GM23248 (cell line): ENCODE data around the gene ABHD12. TPM values are rescaled to one million over a fixed set of nuclear protein-coding genes. Genes with fewer than 3 reads are reported as not detected.

Experiments
- DNase-seq: peaks from one replicate; pipeline ENCODE4 v3.0.0-alpha.2; 2015
- H2AFZ ChIP-seq: fragments of 200-600 bp; sonication (generic); 2 replicates; pipeline ENCODE4 v1.6.1; 2016; ENCODE audit warnings: antibody characterized with exemption
- H3F3A ChIP-seq: fragments of 200-600 bp; sonication (generic); 2 replicates; pipeline ENCODE4 v1.6.1; 2016; ENCODE audit warnings: mild to moderate bottlenecking, antibody characterized with exemption, mixed run types; ENCODE audit not compliant: insufficient read depth
- H3K27ac ChIP-seq: fragments of 200-600 bp; sonication (generic); 2 replicates; pipeline ENCODE4 v1.5.1; 2016; ENCODE audit warnings: mild to moderate bottlenecking
- H3K27me3 ChIP-seq: fragments of 200-600 bp; sonication (generic); replicated peaks from 2 replicates; pipeline ENCODE4 v1.6.1; 2016; ENCODE audit warnings: mild to moderate bottlenecking; ENCODE audit not compliant: insufficient read depth
- H3K36me3 ChIP-seq: fragments of 200-600 bp; sonication (generic); 2 replicates; pipeline ENCODE4 v1.6.1; 2016; ENCODE audit warnings: low read depth, mild to moderate bottlenecking
- H3K4me1 ChIP-seq: fragments of 200-600 bp; sonication (generic); 2 replicates; pipeline ENCODE4 v1.6.1; 2016; ENCODE audit warnings: mild to moderate bottlenecking; ENCODE audit not compliant: insufficient read depth
- H3K4me2 ChIP-seq: fragments of 200-600 bp; sonication (generic); one replicate; pipeline ENCODE4 v1.6.1; 2016; ENCODE audit warnings: mild to moderate bottlenecking; ENCODE audit not compliant: unreplicated experiment
- H3K4me3 ChIP-seq: fragments of 200-600 bp; sonication (generic); 2 replicates; pipeline ENCODE4 v1.5.1; 2016; ENCODE audit warnings: mild to moderate bottlenecking
- H3K79me2 ChIP-seq: fragments of 200-600 bp; sonication (generic); 2 replicates; pipeline ENCODE4 v1.6.1; 2016; ENCODE audit warnings: mild to moderate bottlenecking; ENCODE audit not compliant: insufficient read depth
- H3K9ac ChIP-seq: fragments of 200-600 bp; sonication (generic); 2 replicates; pipeline ENCODE4 v1.6.1; 2016; ENCODE audit warnings: mild to moderate bottlenecking
- H3K9me2 ChIP-seq: fragments of 200-600 bp; sonication (generic); 2 replicates; pipeline ENCODE4 v1.6.1; 2016; ENCODE audit warnings: mixed run types, mild to moderate bottlenecking, moderate library complexity; ENCODE audit not compliant: insufficient read depth
- H3K9me3 ChIP-seq: fragments of 200-600 bp; sonication (generic); one replicate; pipeline ENCODE4 v1.6.1; 2017; ENCODE audit warnings: low read depth
- H4K20me1 ChIP-seq: fragments of 200-600 bp; sonication (generic); 2 replicates; pipeline ENCODE4 v1.6.0; 2016; ENCODE audit not compliant: insufficient read depth
- EZH2 ChIP-seq: fragments of 200-600 bp; sonication (generic); IDR thresholded peaks from 2 replicates; pipeline ENCODE4 v1.6.1; 2018; ENCODE audit warnings: antibody characterized with exemption, mild to moderate bottlenecking; ENCODE audit not compliant: insufficient read depth, poor library complexity, severe bottlenecking
- EZH2phosphoT487 ChIP-seq: fragments of 200-600 bp; sonication (generic); IDR thresholded peaks from 2 replicates; pipeline ENCODE4 v1.6.1; 2018; ENCODE audit warnings: antibody characterized with exemption, moderate library complexity, mild to moderate bottlenecking, low read depth; ENCODE audit not compliant: insufficient read depth
- WGBS, 2 experiments: methylation state at CpG; one replicate each; pipeline ENCODE4 v1.1.6; 2015 to 2017; ENCODE audit warnings: low lambda C conversion rate in 2 of 2, low coverage in 1 of 2; ENCODE audit errors: missing lambda C conversion rate in 2 of 2; 5-methylcytosine and 5-hydroxymethylcytosine counted together
- in situ Hi-C: fragments of 300-500 bp; cut with MboI; formaldehyde crosslinking; loops from 2 replicates; pipeline ENCODE4 v1.15.0; 2020
- polyA plus RNA-seq: library from polyadenylated mRNA; unstranded; fragments of >200 nt; fragmentation: Nextera tagmentation; extraction: Ambion mirVana; gene quantifications from 2 replicates; pipeline ENCODE4 v1.2.1, GENCODE V29; 2016
- total RNA-seq: library from RNA; depleted of rRNA; stranded (reverse); fragments of >200 nt; shearing (Covaris generic); gene quantifications from 2 replicates; pipeline ENCODE4 v1.2.3, GENCODE V29; 2014

The ABHD12 gene
- total and polyA plus RNA-seq, 2 experiments from 2014 or later = 50.6 to 82.1 TPM

DNA sequence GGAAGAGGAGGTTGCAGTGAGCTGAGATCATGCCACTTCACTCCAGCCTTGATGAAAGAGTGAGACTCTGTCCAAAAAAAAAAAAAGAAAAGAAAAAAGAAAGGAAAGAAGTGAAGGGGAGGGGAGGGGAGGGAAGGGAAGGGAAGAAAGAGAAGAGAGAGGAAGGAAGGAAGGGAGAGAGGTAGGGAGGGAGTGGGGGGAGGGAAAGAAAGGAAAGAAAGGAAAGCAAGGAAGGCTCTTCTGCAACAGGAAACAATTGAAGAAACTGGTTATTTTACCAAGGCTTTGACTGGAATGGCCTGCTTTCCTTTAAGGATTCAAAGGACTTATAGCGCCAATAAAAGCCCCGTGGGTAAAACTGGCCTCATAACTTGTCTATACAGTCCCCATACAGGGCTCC lies 64.6 kb downstream of the ABHD12 start:
- H3K36me3 ChIP-seq = no peaks in the 10 kb centered on the region; the same call in 1 of the 2 replicates
- H3K79me2 ChIP-seq = peaks cover 21% of the 10 kb centered on the region; the same call in 1 of the 2 replicates
- H2AFZ ChIP-seq = no peak overlapping the region
- no peak overlapping the region for H3K9ac ChIP-seq
- no peaks in the 10 kb centered on the region for H3K9me3 ChIP-seq
- H3K9me2 ChIP-seq = no peaks in the 10 kb centered on the region
- in situ Hi-C loops = no loop called here
- no peaks in the 10 kb centered on the region for H4K20me1 ChIP-seq
- no peaks in the 10 kb centered on the region for H3K27me3 ChIP-seq
- H3K4me2 ChIP-seq = no peak overlapping the region
- DNase-seq = no peak
- no peak overlapping the region for H3K4me3 ChIP-seq
- H3K27ac ChIP-seq = no peak overlapping the region
- peaks cover 14% of the 10 kb centered on the region for H3K4me1 ChIP-seq
- 97 to 100% methylated on average over 2 of the region's 2 CpGs for WGBS, 2 experiments
- no peaks in the 10 kb centered on the region for H3F3A ChIP-seq
- no peak for TF ChIP-seq EZH2
- TF ChIP-seq EZH2phosphoT487 = no peak

DNA sequence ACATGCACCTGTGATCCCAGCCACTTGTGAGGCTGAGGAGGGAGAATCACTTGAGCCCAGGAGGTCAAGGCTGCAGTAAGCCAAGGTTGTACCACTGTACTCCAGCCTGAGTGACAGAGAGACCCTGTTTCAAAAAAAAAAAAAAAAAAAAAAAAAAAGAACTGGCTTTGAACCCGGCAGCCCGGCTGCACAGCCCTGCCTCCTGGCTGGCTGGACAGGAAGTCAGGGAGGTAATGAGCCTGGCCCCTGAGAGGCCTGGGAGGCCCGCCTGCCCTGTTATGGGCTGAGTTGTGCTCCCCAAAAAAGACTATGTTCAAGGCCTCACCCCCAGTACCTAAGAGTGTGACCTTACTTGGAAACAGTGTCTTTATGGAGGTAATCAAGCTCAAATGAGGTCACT lies 65.6 kb downstream of the ABHD12 start:
- WGBS, 2 experiments = 45 to 60% methylated on average over 2 to 3 of the region's 3 CpGs
- H3K9me3 ChIP-seq = no peaks in the 10 kb centered on the region
- TF ChIP-seq EZH2 (no peak), EZH2phosphoT487 (no peak)
- no peaks in the 10 kb centered on the region for H3F3A ChIP-seq
- H3K9ac ChIP-seq = no peak overlapping the region
- H3K4me1 ChIP-seq = peaks cover 14% of the 10 kb centered on the region
- in situ Hi-C loops = no loop called here
- no peak overlapping the region for H3K4me3 ChIP-seq
- no peak overlapping the region for H3K4me2 ChIP-seq
- peaks cover 20% of the 10 kb centered on the region; the same call in 1 of the 2 replicates for H3K79me2 ChIP-seq
- H3K27me3 ChIP-seq = no peaks in the 10 kb centered on the region
- H3K27ac ChIP-seq = no peak overlapping the region
- H2AFZ ChIP-seq = no peak overlapping the region
- H3K36me3 ChIP-seq = no peaks in the 10 kb centered on the region; the same call in 1 of the 2 replicates
- DNase-seq = no peak
- H3K9me2 ChIP-seq = no peaks in the 10 kb centered on the region
- no peaks in the 10 kb centered on the region for H4K20me1 ChIP-seq

DNA sequence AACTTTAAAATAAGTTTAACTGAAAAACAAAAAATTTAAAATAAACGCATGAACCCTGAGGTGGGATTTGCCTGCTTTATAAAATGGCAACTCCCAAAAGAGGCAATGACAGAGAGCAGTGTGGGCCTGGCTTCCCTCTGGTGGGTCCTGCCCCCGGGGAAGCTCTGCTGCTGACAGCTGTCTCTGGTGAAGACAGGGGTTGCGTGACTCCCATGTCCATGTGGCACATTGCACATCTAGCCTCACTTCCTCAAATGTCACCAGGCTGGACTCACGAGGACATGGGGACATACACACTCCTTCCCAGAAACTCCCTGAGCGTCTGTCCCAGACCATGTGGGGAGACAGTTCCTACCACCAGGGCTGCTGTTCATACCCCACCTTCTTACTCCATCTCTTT lies 66.2 kb downstream of the ABHD12 start:
- 87 to 92% methylated on average over 5 of the region's 5 CpGs for WGBS, 2 experiments
- no peak for DNase-seq
- in situ Hi-C loops = no loop called here
- TF ChIP-seq EZH2phosphoT487 (no peak), EZH2 (no peak)
- H3F3A ChIP-seq = no peaks in the 10 kb centered on the region
- H3K27me3 ChIP-seq = no peaks in the 10 kb centered on the region
- H3K4me3 ChIP-seq = no peak overlapping the region
- no peaks in the 10 kb centered on the region for H3K9me3 ChIP-seq
- H3K79me2 ChIP-seq = peaks cover 17% of the 10 kb centered on the region; the same call in 1 of the 2 replicates
- peaks cover 14% of the 10 kb centered on the region for H3K4me1 ChIP-seq
- H2AFZ ChIP-seq = no peak overlapping the region
- H3K9me2 ChIP-seq = no peaks in the 10 kb centered on the region
- H3K9ac ChIP-seq = no peak overlapping the region
- no peaks in the 10 kb centered on the region for H4K20me1 ChIP-seq
- H3K27ac ChIP-seq = no peak overlapping the region
- no peaks in the 10 kb centered on the region; the same call in 1 of the 2 replicates for H3K36me3 ChIP-seq
- H3K4me2 ChIP-seq = no peak overlapping the region

DNA sequence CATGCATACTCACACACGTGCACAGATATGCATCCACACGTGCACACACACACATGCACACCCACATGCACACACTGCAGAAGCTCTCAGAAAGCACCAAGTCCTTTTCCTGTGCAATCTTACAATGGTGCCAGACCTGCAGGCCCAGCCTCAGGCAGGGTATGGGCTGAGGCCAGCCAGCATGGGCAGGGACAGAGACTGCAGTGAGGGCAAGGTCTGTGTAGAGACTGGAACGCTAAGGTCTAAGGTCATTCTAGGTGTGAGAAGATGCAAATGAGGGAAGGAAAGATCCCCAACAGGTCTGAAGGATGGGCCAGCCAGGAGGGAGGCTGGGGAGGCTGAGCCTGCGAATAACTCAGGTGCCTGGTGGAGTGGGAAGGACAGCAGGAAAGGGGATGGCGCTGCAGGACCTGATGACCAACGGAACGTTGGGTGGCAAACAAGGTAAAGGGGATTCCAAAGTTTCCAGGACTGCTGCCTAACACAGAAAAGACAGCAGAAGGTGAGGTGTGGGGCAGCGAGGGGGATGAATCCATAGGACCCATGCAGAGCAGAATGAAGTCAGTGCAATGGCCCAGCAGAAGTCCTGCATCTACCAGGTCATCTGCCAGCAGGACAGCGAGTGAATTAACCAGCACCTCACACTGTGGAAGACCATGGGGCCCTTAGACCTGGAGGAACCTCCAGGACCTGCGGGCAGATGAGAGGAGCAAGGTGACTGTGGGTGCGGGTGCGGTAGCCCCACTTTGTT lies 67.0 kb downstream of the ABHD12 start:
- no peak overlapping the region for H3K27ac ChIP-seq
- TF ChIP-seq EZH2phosphoT487 (no peak), EZH2 (no peak)
- no peak overlapping the region for H3K4me2 ChIP-seq
- WGBS, 2 experiments = 86% methylated on average over 12 of the region's 12 CpGs
- peaks cover 12% of the 10 kb centered on the region; the same call in 1 of the 2 replicates for H3K79me2 ChIP-seq
- no peaks in the 10 kb centered on the region for H3K9me2 ChIP-seq
- no peak overlapping the region for H2AFZ ChIP-seq
- no peaks in the 10 kb centered on the region; the same call in 1 of the 2 replicates for H3K36me3 ChIP-seq
- H3K9ac ChIP-seq = no peak overlapping the region
- no peaks in the 10 kb centered on the region for H4K20me1 ChIP-seq
- H3F3A ChIP-seq = no peaks in the 10 kb centered on the region
- no peak overlapping the region for H3K4me3 ChIP-seq
- H3K27me3 ChIP-seq = no peaks in the 10 kb centered on the region
- DNase-seq = no peak
- in situ Hi-C loops = no loop called here
- no peaks in the 10 kb centered on the region for H3K9me3 ChIP-seq
- peaks cover 14% of the 10 kb centered on the region for H3K4me1 ChIP-seq
